GM10847 (cell line): ENCODE measurements around the gene TASP1.
A peak's percentile ranks its signal among the peaks of the same experiment; 100 is the strongest.

Source experiments
- POLR2A ChIP-seq: IDR thresholded peaks from 2 replicates; pipeline ENCODE4 v1.6.1; 2011; ENCODE audit not compliant: insufficient read length; ENCODE audit errors: extremely low read depth

Gene TASP1

GRCh38 chr20:13638496-13639149, at the start of gene TASP1:
TSS of gene TASP1 (minus strand) at chr20:13638932. CDS start at chr20:13630078, 8,854 bp downstream.
- TF ChIP-seq POLR2A, result peak; percentile 45

DNA sequence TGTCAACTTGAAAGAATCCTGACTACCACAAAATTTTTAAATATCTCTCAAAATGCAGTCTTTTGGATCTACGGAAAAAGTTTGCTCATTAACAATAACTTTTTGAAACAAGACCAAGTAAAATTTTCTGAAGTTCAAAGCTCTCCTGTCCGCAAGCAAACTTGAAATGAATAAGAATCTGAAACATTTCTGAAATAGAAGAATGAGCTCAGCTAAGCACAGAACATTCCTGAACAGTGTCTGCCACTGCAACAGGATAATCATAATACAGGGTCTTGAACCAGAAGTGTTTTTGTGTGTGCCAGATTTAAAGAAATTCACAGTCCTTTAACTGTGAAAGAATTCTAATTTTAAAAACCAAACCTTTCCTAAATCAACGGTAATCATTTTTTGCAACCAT, 49.1 kb upstream of the TASP1 start:
- no peak for TF ChIP-seq POLR2A

DNA sequence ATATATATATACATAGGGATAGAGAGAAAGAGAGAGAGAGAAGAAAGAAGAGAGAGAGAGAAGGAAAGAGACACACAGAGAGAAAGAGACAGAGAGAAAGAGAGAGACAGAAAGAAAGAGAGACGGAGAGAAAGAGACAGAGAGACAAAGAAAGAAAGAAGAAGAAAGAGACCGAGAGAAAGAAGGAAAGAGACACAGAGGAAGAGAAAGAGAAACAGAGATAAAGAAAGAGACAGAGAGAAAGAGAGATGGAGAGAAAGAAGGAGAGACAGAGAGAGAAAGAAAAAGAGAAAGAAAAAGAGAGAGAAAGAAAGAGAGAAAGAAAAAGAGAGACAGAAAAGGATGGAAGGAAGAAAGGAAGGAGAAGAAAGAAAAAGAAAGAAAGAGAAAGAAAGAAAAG, 46.9 kb upstream of the TASP1 start:
- TF ChIP-seq POLR2A, result no peak

DNA sequence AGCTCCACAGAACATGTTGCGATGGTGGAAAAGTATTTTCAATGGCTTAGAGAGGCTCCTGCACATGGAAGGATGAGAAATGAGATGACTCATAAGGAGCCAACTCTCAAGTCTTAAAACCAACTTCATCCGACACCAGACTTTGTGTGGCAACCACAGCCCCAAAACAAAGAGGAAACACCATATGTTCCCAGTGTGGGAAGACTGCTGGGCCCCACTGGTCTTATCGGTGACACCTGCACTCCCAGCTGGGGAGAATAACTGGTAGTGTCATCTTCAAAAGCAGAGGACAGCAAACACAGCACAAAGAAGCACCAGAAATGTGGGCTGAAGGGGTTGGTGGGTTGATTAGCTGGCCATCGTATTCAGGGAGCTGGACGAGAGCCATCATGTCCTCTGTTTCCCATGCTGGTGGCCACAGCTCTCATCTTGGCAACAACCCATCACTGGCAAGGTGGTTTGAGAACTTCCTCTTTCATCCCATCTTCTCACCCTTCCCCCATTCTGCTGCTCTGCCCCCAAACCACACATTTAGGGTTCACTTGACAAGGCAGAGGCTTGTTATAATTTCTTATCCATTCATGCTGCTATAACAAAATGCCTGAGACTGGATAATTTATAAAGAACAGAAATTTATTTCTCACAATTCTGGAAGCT, 46.0 kb upstream of the TASP1 start:
- no peak for TF ChIP-seq POLR2A

DNA sequence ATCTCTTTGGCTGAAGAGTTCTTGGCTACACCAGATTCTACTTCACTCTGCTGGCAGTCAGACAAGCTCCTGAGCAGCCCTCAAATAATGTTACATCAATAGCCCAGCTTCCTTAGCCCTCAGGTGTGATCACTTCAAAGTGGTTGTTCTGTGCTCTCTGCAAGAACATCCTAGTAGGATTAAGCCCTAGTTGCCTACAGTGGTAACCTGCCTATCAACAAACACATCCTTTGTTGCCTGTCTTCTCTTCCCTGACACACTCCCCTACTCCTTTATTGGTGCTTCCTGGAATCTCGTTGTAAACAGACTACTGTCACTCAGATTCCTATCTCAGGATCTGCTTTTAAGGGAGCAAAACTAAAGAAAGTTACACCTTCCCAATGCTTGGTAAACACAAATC, 45.1 kb upstream of the TASP1 start:
- no peak for TF ChIP-seq POLR2A

DNA sequence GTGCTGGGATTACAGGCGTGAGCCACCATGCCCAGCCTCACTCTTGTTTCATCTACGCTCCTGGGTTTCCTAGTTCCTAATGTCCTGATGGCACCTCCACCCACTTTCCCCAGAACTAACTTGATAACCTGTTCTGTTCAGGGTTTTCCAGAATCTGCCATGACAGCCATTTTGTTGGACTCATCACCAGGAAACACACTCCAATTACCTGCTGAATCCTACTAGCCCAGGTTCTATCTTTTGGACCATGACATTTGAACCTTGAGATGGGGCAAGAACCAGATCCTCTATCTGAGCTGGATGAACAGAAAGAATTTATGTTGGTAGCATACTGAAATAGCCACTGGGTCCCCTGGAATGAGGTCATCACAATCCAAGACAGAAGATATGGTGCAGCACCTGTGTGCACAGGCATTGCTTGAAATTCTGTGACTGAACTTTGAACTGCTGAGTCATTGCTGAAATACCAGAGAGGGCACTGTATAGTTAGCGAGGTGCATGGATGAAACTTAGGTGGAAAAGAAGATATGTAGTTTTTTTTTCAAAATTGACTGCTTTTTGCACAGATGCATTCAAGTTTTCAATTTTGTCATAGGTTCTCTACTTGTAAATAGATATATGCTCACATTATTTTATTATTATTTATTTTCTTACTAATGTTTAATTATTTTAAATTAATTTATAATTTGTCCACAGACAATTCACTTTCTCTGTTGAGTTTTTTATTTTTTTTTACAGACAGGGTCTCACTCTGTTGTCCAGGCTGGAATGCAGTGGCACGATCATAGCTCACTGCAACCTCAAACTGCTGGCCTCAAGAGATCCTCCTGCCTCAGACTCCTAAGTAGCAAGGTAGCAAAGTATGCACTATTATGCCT, 42.8 kb upstream of the TASP1 start:
- TF ChIP-seq POLR2A, result no peak

DNA sequence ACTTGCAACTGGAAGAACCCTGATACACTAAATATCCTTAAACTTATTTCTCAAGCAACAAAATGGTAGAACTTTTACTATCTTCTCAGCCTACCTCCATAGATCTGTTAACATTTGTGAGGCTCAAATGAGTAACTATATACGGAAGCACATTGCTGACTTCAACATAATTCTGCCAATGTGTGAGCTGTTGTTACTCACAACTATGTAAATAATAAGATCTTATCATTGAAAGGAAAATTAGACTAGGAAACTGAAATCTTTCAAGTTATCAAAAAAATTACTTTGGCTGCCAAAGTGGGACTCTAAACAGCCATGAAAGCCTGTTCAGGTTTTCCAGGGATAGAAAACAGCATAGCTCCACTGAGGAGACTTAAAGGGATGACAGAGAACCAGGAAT, 40.2 kb upstream of the TASP1 start:
- no peak for TF ChIP-seq POLR2A

GRCh38 chr20:13677241-13677640, 38.5 kb upstream of the TASP1 start:
- no peak for TF ChIP-seq POLR2A

GRCh38 chr20:13676682-13677081, 38.0 kb upstream of the TASP1 start:
- TF ChIP-seq POLR2A, result no peak

- TF ChIP-seq POLR2A, result no peak
These were observed 34.0 kb upstream of the TASP1 start for GRCh38 chr20:13672690-13673089.

- no peak for TF ChIP-seq POLR2A
These were observed 33.2 kb upstream of the TASP1 start for GRCh38 chr20:13671916-13672378.

DNA sequence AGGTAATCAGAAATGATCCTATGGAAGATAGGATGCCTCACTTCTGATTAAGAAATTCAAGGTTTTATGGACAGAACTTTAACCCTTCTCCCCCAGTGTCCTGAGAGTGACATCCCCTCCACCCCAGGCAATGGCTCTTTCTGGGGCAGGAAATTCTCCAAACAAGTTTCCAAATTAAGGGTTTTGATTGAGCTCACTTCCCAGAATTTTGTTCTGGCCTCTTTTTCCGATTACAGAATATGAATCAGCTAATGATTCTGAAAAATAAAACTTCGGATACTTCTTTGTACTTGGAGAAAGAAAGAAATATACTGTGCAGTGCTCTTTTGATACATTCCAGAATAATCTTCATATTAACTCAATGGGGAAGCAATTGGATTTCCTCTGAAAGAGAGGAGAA, 32.8 kb upstream of the TASP1 start:
- no peak for TF ChIP-seq POLR2A

GRCh38 chr20:13670160-13670559, 31.4 kb upstream of the TASP1 start:
- no peak for TF ChIP-seq POLR2A

DNA sequence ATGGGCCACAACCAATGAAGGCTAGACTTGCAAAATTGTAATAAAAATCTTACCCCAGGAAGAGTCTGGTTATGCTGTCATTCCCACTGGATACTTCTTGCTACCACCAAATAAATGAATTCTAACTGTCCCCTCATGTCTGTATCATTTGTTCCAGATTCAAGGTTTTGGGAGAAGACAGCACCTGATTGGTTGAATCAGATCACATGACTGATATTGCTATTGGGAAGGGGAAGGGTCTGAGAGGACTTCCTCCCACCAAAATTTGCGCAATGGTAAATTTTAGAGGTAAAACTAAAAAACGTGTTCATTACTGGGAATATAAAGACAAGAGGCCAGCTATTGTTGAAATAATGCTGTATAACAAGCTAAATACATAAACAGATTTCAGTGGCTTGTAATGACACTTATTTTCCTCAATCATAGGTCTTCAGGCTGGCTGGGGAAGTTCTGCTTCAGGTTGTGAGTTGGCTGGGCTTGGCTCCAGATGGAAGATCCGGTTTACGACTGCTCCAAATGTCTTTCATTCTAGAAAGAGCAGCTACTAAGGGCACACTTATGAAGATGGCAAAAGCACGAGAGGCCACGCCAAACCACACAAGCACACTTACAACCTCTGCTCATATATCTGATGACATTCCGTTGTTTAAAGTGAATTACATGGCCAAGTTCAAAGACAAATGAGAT, 27.1 kb upstream of the TASP1 start:
- no peak for TF ChIP-seq POLR2A

DNA sequence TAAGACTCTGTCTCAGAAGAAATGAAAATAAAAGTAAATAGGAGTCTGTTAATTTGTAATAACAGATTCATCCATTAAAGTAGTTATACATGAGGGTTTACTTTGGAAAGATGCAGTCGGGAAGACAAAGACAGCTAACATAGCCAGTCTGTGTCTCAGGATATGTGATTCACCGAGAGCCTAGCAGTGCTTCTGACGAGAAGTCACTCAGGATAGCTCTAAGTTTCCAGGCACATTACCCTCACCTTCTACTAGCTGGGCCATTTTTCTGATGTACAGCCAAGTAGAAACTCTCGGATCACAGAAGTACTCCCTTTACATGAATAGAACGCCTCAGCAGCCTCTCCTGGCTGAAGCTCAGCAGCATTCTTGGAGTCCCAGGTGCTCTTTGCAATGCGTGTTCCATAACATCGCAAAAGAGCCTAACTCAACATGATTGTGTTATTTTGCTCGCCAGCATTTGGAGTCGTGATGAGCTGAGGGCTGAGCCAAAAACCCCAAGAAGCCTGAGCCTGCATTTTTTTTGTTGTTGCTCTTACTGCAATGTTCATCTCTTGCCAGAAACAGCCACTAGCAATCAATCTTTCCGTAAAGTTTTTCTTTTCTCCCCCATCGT, 22.4 kb upstream of the TASP1 start:
- TF ChIP-seq POLR2A, result no peak
